ENCODE results near the gene ZGPAT. TPM values are rescaled to one million over a fixed set of nuclear protein-coding genes. Genes with fewer than 3 reads are reported as not detected.

The ZGPAT gene
- total and polyA plus RNA-seq, 2 of the 8 experiments (the other 6 are each of a cell fraction or from before 2014, with no cell fraction given), result 14.5 to 21.4 TPM

DNA sequence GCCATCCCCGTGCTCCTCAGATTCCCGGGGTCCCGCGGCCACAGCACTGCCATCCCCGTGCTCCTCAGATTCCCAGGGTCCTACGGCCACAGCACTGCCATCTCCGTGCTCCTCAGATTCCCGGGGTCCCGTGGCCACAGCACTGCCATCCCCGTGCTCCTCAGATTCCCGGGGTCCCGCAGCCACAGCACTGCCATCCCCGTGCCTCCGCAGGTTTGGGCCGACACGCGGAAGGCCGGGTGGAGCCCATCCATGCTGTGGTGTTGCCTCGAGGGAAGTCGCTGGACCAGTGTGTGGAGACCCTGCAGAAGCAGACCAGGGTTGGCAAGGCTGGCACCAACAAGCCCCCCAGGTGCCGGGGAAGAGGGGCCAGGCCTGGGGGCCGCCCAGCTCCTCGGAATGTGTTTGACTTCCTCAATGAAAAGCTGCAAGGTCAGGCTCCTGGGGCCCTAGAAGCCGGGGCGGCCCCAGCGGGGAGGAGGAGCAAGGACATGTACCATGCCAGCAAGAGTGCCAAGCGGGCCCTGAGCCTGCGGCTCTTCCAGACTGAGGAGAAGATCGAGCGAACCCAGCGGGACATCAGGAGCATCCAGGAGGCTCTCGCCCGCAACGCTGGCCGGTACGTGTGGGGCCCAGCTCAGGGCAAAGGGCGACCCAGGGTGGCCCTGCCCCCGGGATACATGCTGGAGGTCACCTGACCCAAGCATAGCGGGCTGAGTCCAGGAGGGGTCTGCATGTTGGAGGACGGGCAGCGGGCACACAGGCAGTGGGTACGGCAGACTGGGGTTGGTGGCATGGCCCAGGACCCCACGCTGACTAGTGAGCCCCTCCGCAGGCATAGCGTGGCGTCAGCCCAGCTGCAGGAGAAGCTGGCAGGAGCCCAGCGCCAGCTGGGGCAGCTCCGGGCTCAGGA, 27.4 kb downstream of the ZGPAT start (continued):
- no peak for TF ChIP-seq RAD21 (IDR thresholded peaks at IDR 0.05 in 1 of 2, conservative IDR thresholded peaks at IDR 0.05 in 1 of 2; ENCODE audit: low read depth in 2 of 2, low read length in 2 of 2)
- no peak for TF ChIP-seq EP300 (IDR thresholded peaks at IDR 0.05; ENCODE audit: borderline replicate concordance in 1 of 2, low read depth in 2 of 2, low read length in 2 of 2)
- no peak for TF ChIP-seq ASH2L (IDR thresholded peaks at IDR 0.05; ENCODE audit: low read length)
- no peak for TF ChIP-seq PHF8 (conservative IDR thresholded peaks at IDR 0.05; ENCODE audit: low read depth, low read length)
- TF ChIP-seq, protein P1, sequence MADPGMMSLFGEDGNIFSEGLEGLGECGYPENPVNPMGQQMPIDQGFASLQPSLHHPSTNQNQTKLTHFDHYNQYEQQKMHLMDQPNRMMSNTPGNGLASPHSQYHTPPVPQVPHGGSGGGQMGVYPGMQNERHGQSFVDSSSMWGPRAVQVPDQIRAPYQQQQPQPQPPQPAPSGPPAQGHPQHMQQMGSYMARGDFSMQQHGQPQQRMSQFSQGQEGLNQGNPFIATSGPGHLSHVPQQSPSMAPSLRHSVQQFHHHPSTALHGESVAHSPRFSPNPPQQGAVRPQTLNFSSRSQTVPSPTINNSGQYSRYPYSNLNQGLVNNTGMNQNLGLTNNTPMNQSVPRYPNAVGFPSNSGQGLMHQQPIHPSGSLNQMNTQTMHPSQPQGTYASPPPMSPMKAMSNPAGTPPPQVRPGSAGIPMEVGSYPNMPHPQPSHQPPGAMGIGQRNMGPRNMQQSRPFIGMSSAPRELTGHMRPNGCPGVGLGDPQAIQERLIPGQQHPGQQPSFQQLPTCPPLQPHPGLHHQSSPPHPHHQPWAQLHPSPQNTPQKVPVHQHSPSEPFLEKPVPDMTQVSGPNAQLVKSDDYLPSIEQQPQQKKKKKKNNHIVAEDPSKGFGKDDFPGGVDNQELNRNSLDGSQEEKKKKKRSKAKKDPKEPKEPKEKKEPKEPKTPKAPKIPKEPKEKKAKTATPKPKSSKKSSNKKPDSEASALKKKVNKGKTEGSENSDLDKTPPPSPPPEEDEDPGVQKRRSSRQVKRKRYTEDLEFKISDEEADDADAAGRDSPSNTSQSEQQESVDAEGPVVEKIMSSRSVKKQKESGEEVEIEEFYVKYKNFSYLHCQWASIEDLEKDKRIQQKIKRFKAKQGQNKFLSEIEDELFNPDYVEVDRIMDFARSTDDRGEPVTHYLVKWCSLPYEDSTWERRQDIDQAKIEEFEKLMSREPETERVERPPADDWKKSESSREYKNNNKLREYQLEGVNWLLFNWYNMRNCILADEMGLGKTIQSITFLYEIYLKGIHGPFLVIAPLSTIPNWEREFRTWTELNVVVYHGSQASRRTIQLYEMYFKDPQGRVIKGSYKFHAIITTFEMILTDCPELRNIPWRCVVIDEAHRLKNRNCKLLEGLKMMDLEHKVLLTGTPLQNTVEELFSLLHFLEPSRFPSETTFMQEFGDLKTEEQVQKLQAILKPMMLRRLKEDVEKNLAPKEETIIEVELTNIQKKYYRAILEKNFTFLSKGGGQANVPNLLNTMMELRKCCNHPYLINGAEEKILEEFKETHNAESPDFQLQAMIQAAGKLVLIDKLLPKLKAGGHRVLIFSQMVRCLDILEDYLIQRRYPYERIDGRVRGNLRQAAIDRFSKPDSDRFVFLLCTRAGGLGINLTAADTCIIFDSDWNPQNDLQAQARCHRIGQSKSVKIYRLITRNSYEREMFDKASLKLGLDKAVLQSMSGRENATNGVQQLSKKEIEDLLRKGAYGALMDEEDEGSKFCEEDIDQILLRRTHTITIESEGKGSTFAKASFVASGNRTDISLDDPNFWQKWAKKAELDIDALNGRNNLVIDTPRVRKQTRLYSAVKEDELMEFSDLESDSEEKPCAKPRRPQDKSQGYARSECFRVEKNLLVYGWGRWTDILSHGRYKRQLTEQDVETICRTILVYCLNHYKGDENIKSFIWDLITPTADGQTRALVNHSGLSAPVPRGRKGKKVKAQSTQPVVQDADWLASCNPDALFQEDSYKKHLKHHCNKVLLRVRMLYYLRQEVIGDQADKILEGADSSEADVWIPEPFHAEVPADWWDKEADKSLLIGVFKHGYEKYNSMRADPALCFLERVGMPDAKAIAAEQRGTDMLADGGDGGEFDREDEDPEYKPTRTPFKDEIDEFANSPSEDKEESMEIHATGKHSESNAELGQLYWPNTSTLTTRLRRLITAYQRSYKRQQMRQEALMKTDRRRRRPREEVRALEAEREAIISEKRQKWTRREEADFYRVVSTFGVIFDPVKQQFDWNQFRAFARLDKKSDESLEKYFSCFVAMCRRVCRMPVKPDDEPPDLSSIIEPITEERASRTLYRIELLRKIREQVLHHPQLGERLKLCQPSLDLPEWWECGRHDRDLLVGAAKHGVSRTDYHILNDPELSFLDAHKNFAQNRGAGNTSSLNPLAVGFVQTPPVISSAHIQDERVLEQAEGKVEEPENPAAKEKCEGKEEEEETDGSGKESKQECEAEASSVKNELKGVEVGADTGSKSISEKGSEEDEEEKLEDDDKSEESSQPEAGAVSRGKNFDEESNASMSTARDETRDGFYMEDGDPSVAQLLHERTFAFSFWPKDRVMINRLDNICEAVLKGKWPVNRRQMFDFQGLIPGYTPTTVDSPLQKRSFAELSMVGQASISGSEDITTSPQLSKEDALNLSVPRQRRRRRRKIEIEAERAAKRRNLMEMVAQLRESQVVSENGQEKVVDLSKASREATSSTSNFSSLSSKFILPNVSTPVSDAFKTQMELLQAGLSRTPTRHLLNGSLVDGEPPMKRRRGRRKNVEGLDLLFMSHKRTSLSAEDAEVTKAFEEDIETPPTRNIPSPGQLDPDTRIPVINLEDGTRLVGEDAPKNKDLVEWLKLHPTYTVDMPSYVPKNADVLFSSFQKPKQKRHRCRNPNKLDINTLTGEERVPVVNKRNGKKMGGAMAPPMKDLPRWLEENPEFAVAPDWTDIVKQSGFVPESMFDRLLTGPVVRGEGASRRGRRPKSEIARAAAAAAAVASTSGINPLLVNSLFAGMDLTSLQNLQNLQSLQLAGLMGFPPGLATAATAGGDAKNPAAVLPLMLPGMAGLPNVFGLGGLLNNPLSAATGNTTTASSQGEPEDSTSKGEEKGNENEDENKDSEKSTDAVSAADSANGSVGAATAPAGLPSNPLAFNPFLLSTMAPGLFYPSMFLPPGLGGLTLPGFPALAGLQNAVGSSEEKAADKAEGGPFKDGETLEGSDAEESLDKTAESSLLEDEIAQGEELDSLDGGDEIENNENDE (IDR thresholded peaks at IDR 0.05; ENCODE audit: insufficient replicate concordance, low read length), result no peak
- TF ChIP-seq SAP30 (IDR thresholded peaks at IDR 0.05; ENCODE audit: insufficient read depth, insufficient replicate concordance, low read length), result no peak
- no peak for TF ChIP-seq CEBPB (IDR thresholded peaks at IDR 0.05; ENCODE audit: low read depth, low read length)
- TF ChIP-seq, protein P2, sequence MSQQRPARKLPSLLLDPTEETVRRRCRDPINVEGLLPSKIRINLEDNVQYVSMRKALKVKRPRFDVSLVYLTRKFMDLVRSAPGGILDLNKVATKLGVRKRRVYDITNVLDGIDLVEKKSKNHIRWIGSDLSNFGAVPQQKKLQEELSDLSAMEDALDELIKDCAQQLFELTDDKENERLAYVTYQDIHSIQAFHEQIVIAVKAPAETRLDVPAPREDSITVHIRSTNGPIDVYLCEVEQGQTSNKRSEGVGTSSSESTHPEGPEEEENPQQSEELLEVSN (IDR thresholded peaks at IDR 0.05), result no peak

Measured in H1 (cell line).